HG03520 (cell line): ENCODE measurements around the gene PRSS12.
A peak's percentile ranks its signal among the peaks of the same experiment; 100 is the strongest.
"Not testable (repeated sequence)": the region's sequence is repeated elsewhere in the genome, so short reads cannot be mapped to it uniquely, and the experiment has no call there.

Experiments used
- ATAC-seq: cut with Tn5 transposase; IDR thresholded peaks from one replicate; pipeline ENCODE4 v1.9.1; 2021; ENCODE audit warnings: mild to moderate bottlenecking, moderate library complexity; ENCODE audit not compliant: unreplicated experiment

The PRSS12 gene

DNA sequence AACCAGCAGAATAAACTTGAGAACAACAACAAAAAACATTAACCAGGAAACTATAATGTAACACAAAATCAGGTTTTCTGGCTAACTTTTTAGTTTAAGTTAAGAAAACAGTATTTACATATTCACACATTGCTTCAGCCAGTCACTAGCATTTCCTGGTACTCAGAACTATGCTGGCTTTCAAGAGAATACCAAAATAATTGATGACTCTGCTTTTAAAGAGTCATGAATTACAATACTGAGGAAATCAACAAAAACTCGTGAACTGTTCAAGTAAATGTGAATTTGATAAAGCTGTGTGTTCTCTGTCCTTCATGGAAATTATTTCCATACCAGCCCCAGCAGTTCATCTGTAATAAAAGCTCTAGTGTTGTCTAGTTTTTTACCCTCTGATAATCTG is 27.4 kb downstream of the PRSS12 start:
- ATAC-seq = no peak

DNA sequence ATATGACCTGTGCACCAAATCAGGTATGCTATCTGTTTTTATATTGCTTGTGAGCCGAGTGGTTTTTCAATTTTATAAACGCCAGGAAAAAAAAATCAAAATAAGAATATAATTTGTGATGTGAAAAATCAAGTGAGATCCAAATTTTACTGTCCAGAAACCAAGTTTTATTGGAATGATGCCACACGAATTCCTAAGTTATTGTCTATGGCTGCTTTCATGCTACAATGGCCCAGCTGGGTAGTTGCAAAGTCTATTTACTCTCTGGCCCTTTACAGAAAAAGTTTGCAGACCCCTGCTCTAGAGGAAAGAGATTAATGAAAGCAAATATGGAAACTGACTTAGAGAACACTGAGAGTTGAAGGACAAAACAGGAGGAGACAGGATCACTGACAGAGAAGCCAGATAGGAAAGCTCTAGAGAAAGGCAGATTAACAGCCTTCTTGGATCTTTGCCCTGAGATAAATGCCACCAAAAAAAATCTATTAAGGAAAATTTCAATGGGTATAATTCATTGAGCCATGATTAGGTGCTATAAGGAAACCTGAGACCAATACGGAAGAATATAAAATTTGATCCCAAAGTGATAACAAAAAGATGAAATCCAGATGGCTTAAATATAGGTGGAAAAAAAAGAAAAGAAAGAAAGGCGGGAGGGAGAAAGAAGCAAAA is 29.8 kb downstream of the PRSS12 start:
- ATAC-seq = no peak

DNA sequence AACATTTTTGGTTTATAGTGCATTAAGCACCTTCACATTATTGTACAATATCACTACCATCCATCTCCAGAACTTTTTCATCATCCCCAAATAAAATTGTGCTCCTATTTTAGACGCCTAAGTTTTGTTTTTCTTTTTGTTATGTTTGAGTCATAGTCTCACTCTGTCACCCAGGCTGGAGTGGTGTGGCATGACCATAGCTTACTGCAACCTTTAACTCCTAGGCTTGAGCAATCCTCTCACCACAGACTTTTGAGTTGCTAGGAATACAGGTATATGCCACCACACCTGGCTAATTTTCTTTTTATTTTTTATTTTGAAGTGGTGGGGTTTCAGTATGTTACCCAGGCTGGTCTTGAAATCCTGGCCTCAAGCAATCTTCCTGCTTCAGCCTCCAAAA is 33.9 kb downstream of the PRSS12 start:
- ATAC-seq = no peak

DNA sequence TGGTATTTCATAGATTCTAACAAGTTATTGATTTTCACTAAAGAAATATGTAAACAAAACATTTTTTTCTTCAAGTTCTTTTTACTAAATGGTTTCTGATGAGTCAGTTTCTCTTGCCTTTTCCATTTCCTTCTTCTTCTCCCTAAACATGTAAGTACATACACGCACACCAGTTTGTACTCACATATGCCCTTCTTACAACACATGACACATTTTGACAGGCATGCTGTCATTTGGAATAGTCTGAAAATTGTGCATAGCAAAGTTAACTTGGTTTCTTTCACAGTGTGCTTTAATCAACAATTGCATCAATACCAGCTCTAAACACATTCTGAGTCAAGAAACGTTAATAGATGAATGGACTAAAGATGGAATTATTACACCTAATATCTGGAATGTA is 35.1 kb downstream of the PRSS12 start:
- no peak for ATAC-seq

DNA sequence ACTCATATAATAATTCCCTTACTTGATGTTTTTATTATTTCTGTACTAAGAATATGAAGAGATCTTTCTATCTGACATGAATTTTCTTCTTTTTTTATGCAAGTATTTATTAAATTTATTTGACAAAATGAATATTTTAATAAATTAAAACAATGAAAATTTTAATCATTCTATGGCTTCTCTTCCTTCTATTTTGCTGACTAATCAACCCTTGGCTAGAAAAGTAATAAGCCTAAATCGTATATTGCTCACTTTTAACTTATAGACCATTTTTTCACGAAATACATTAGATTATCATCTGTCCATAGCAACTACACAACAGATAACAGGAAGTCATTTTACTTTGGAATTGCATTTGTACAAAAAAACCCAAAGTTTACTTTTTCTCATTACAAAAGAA is 38.6 kb downstream of the PRSS12 start:
- no peak for ATAC-seq

DNA sequence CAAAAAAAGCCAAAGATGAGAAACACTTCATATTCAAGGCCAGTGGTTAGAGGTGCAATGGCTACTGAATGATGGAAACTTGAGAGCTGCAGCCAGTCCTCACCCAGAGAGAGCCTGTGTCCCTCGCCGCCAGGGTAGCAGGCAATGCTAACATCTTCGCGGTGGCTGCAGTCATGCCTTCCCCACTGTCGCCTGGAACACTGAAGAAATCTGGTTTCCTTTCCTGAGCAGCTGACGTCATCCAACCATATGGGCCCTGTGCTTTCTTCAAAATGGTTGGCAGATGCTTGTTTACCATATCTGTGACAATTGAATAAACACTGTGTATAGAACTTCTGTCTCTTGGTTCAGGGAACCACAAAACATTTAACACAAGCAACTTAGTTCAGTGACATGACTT is 39.7 kb downstream of the PRSS12 start:
- ATAC-seq = no peak

DNA sequence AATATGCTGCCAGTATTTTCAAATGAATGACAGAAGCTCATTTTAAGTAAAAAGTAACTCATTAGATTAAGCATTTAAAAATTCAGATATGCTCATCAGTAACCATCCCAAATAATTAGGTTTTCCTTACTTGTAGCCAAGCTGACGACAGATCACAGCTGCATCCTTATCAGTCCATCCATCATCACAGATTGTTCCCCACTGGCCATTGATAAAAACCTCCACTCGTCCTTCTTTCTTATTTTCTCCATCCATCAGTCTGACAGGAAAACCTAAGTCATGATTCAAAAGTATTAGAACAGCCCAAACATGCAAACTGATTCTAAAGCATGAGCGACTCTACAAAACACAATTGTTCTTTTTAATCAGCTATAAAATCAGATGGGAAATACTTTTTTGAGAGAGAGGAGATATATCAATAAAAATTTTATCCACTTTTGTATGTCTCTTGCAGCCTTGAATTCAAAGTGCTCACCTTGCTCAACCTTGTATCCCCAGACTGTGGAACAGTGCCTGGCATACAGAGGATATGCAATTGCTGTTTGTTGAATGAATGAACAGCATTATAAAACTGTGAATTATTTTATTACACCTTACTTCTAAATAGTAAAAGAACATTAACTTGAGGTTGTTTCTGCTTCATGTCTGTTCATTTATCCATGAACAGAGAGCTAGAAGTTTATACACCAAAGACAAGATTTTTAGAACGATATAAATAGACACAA is 44.3 kb downstream of the PRSS12 start:
- ATAC-seq = no peak

DNA sequence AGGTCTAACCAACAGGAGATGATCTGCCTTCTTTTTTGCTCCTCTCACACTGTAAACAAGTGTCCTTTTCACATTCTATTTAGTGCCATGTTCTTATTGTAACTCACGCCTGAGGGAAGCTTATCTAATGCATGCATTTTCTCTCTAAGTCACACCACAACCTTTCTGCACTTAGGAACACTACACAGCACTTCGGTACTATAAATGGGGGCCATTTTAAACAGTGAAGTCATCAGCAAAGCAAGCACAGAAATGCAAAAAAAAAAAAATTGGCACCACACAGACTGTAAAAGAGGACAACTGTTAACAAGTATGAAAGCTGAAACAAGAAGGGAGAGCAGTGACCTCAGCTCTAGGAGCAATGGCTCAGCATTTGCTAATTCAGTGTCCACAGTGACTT is 45.2 kb downstream of the PRSS12 start:
- no peak for ATAC-seq

DNA sequence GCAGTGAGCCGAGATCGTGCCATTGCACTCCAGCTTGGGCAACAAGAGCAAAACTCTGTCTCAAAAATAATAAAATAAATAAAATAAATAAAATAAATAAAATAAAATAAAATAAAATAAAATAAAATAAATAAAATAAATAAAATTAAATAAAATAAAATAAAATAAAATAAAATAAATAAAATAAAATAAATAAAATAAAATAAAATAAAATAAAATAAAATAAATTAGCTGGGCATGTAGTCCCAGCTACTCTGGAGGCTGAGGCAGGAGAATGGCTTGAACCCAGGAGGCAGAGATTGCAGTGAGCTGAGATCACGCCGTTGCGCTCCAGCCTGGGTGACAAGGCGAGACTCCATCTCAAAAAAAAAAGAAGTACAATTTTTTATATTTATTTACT is 53.2 kb downstream of the PRSS12 start:
- not testable (repeated sequence) for ATAC-seq

DNA sequence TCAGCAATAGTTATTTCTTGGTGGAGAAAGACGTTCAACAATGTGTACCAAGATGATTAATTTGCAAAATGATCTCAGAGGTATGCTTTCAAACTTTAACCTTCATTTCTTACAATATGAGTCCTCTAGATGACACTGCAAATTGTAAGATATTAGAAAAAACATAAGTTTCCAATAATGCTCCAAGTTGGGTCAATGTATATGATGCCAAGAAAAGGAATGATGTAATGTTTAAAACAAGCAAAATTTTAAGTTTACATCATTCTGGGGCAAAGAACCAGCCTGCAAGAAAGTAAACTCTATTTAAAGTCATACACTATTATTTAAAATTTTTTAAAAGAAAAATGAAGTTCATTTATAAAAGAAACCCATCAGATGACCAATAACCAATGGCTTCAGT is 56.1 kb downstream of the PRSS12 start:
- no peak for ATAC-seq

DNA sequence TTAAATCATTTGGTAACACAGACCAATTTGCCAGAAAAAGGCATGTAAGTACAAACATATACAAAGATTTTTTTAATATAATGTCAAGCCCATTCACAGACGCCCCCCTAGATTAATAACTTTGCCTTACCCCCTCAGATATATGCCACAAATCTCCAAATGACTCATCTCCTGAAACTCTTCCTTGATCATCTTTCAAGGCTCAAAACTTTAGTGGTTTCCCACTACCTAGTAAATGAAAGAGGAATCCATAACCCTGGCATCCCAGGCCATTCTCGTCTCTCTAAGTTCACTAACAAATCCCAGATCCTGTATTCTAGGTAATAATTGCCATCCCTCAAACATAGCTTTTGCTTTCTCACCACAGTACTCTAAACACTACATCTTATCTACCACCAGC is 61.9 kb downstream of the PRSS12 start:
- no peak for ATAC-seq

DNA sequence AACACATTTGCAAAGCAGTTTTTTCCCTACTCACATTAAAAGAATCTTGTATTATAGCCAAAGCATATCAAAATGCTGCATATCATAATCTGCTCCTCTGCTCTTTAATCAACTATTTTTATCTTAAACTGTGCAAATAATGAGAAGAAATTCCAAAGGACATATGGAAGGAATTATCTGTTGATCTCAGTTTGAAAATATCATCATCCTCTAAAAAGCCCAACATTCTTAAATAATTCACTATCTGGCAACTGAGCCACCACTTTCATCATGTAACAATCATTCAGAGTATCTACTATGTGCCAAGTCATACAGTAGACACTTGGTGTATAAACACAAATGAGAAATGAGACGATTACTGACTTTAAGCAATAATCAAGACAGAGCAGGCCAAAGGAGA is 63.0 kb downstream of the PRSS12 start:
- ATAC-seq = no peak

DNA sequence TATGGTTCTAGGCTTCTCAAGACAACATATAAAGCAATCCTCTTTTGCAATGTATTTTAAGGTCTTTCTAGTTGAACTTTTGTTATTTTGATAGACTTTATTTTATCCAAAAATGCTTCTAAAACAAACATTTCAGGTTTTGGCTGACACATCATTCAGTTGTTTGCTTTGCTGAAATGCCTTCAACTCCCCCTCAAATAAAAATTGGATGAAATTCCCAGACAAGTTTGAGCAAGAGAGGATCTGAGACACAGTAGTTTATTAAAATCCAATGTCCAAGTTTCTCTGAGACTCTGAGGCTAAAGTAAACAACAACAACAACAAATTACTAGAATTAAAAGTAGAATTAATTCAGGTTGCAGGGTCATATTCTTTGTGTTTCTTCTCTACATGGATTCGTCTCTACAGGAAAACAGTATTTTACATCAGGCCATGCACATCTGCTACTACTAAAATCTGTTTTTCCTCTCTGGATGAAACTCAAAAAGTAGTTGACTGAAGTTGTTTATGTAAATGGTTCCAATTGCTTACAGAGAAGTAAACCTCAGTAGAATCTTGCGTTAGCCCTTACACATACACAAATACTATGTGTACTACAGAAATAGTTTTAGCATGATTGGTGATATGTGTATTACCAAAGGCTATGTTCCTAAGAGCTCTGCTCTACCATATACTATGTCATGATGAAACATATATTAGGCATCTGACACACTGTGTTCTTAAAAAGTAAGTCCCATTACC is 64.9 kb downstream of the PRSS12 start:
- ATAC-seq = no peak

DNA sequence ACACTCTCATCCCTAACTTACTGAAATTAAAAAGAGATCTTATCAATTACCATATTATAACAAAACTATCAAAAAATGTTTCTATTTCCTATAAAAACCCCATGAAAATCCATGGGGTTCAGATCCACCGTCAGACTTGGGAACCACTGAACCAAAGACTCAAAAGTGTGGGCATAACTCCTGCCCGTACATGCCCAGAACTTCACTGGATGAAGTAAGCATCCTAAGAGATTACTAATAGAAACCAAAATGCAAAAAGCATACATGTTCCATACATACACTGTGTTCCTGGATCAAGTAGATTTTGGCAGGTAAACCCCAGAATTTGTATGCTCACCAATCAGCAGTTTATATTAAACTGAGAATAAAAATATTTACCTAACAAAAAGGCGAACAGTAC is 66.1 kb downstream of the PRSS12 start:
- ATAC-seq = no peak

DNA sequence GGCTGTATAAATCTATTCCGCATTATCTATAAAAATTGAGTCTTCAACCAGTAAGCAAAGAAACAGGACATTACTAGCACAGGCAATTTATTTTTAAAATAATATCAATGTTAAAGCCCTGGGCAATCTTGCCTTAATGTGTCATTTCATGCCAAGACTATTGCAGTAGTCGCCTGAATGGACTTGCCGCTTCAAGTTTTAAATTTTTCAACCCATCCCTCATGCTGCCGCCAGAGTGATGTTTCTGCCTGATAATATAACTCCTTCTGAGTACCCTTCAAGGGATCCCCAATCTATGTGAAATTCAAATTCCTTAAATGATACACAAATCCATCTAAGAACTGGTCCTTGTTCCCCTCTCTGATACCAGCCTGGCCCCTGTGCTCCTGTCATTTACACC is 66.9 kb downstream of the PRSS12 start:
- ATAC-seq = no peak

DNA sequence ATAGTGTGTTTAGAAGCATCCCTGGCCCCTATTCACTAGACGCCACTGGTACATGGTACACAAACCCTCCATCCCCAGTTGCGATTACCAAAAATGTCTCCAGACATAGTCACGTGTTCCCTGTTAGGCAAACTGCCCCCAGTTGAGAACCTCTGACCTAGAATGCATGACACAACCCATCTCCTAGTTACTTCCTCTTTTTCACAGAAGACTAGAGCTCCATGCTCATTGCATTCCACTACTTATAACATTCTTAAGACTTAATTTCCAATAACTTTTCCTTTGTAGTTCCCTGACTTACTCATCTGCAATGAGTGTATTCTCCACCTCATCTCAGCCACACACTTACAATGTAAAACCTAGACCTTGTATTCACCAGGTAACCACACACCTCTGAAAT is 68.6 kb downstream of the PRSS12 start:
- ATAC-seq = peak; percentile 78

DNA sequence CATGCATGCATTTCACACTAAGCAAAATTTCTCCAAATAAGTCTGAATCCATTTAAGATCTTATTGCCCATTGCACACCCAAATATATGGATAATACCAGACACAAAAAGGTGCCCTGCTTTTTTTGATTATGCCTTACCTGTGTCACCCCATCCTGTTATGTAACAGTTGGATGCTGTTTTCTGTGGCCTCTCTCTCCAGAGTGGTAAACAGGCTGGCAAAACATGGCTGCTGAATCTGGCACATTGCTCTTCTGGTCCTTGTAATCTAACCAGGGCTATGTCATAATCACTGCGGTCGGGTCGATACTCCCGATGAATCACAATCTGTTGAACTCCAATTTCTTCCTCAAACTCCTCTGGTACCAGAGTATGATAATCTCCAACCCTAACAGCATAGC is 70.1 kb downstream of the PRSS12 start:
- ATAC-seq = no peak

DNA sequence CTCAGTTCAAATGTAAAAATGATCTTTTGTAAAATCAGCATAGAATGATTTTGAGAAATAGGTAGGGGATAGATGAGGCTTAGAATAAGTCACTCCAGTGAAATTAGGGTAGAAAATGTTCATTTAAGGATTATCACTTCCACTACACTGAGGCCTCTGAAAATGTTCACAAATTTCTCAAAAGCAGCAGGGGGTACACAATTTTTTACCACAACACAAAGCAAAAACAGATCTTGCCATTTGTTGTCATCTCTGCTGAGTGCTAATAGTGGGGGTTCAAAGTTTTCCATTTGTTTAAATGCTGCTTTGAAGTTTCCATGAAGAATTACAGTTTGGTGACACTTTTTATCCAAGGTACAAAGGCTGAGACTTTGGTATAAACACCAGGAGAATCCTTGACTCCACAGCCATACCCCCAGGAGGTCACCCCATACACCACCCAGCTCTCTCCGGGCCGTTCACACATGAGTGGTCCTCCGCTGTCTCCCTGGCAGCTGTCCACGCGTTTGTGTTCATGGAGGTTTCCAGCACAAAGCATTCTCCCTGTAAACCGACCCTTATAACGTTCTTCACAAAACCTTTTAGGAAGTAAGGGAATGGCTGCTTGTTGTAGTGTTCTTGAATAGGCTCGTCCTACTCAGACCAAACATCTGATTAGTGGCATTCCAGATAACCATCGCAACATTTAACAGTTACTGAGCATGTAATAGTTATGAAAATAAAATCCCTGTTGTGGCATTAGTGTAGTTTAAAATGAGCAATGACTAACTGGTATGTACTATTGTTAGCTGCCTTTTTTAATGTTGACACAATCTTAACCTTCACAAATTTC is 71.0 kb downstream of the PRSS12 start:
- no peak for ATAC-seq

DNA sequence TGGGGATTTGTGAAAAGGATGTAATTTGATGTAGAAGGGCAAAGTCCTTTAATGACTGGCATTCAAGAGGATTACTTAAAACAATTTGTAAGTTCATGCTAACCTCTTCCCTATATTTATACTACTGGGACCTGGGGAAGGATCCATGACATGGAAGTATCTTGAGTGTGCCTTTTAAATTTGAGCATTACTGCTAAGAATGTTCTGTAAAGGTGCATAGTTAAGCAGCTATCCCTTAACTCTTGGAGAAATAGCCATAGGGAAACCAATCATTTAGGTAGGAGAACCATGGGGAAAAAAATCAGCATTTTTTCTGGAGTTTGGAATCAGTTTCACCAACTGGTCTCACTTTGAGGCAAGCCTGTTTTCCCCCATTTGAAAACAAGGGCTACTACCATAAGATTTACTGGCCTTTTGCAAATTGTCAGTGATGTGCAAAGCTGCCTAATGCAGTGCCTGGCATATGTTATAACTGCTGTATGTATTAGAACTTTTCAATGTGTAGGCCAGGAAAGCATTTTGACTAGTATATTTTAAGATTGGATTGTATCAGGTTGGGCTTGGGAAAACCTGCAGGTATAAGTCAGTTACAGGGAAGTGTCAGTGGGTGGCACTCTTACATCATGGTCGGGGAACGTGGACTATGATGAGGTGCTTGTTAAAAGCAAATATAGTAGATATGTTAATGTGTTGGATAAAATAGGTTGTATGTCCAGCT is 72.1 kb downstream of the PRSS12 start:
- ATAC-seq = peak; percentile 15

DNA sequence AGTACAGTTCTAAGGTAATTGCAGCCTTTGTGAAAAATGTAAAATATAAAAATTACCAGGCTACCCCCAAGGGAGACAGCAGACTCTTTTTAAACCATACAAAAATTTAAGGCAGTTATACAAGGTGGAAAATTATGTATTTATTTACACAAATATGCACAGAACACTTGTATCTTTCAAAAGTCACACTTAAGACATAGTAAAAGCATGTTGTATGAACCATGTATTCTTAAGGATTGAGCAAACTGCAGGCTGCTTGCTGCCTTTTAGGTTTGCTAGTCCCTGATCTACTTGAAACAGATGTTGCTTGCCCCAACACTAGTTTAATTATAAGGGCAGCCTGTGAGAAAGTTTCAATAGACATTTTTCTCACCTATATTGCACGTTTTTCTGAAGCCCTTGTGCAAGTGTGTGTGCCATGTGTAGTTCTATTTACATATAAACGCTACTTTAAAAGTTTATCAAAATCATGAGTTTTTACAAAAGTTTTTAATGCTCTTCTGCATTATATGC is 72.8 kb downstream of the PRSS12 start:
- no peak for ATAC-seq
